ACC112 (cell line): ENCODE results near the gene SRRM5.
"Not testable (repeated sequence)": the region's sequence is repeated elsewhere in the genome, so short reads cannot be mapped to it uniquely, and the experiment has no call there.

Experiments used
- H2AFZ ChIP-seq: fragments of 200-600 bp; sonication (generic); one replicate; pipeline ENCODE4 v1.6.0; 2017; ENCODE audit warnings: antibody characterized with exemption, low read length; ENCODE audit not compliant: unreplicated experiment
- H3K27ac ChIP-seq: fragments of 200-600 bp; sonication (generic); 2 replicates; pipeline ENCODE4 v1.5.1; 2014; ENCODE audit warnings: low read depth, mild to moderate bottlenecking, antibody characterized with exemption, low read length, moderate library complexity
- H3K27me3 ChIP-seq: fragments of 200-600 bp; sonication (generic); 2 replicates; pipeline ENCODE4 v1.6.1; 2014; ENCODE audit warnings: mild to moderate bottlenecking, antibody characterized with exemption, low read length, moderate library complexity, mixed read lengths; ENCODE audit not compliant: insufficient read depth
- H3K36me3 ChIP-seq: fragments of 200-600 bp; sonication (generic); 2 replicates; pipeline ENCODE4 v1.6.1; 2016; ENCODE audit warnings: mild to moderate bottlenecking, antibody characterized with exemption, low read length, moderate library complexity, mixed read lengths; ENCODE audit not compliant: insufficient read depth
- H3K4me1 ChIP-seq: fragments of 200-600 bp; sonication (generic); one replicate; pipeline ENCODE4 v1.6.1; 2016; ENCODE audit warnings: low read length, mixed read lengths; ENCODE audit not compliant: insufficient read depth, unreplicated experiment, control insufficient read depth
- H3K4me3 ChIP-seq: fragments of 200-600 bp; sonication (generic); 2 replicates; pipeline ENCODE4 v1.5.1; 2014; ENCODE audit warnings: mild to moderate bottlenecking, low read depth, low read length
- H3K79me2 ChIP-seq: fragments of 200-600 bp; sonication (generic); one replicate; pipeline ENCODE4 v1.6.0; 2016; ENCODE audit warnings: low read length; ENCODE audit not compliant: control insufficient read depth, unreplicated experiment, insufficient read depth

SRRM5 gene

GRCh38 chr19:43638995-43639518 is 27.2 kb downstream of the SRRM5 start:
- H3K79me2 ChIP-seq, result no peaks in the 10 kb centered on the region
- H3K4me3 ChIP-seq, result no peak overlapping the region; the same call in 1 of the 2 replicates
- no peaks in the 10 kb centered on the region for H3K36me3 ChIP-seq
- no peak overlapping the region for H3K27ac ChIP-seq
- peaks cover 21% of the 10 kb centered on the region for H3K4me1 ChIP-seq
- H2AFZ ChIP-seq, result no peak overlapping the region
- H3K27me3 ChIP-seq, result peaks cover 29% of the 10 kb centered on the region

- no peaks in the 10 kb centered on the region for H3K79me2 ChIP-seq
- peaks cover 17% of the 10 kb centered on the region for H3K4me1 ChIP-seq
- no peaks in the 10 kb centered on the region for H3K36me3 ChIP-seq
- no peak within 1 kb of the TSS for H2AFZ ChIP-seq
- no peak within 1 kb of the TSS for H3K27ac ChIP-seq
- H3K27me3 ChIP-seq, result peaks cover 29% of the 10 kb centered on the region
- H3K4me3 ChIP-seq, result peak within 1 kb of the TSS; percentile 72
Measured at GRCh38 chr19:43639519-43640423, 27.9 kb downstream of the SRRM5 start, which contains the start of gene CADM4. CADM4 (minus strand) TSS chr19:43639850; CDS start chr19:43639790, 60 bp downstream.

GRCh38 chr19:43640424-43640757 is 28.5 kb downstream of the SRRM5 start:
- Histone ChIP-seq H2AFZ (no peak overlapping the region), H3K4me1 (peaks cover 10% of the 10 kb centered on the region), H3K4me3 (peak overlapping the region; percentile 72), H3K27ac (no peak overlapping the region), H3K27me3 (peaks cover 29% of the 10 kb centered on the region), H3K79me2 (no peaks in the 10 kb centered on the region), H3K36me3 (no peaks in the 10 kb centered on the region)

GRCh38 chr19:43641333-43641732 is 29.4 kb downstream of the SRRM5 start:
- H3K4me1 ChIP-seq, result peaks cover 1% of the 10 kb centered on the region
- H3K36me3 ChIP-seq, result no peaks in the 10 kb centered on the region
- H3K27me3 ChIP-seq, result peaks cover 29% of the 10 kb centered on the region
- no peaks in the 10 kb centered on the region for H3K79me2 ChIP-seq
- H3K4me3 ChIP-seq, result no peak overlapping the region
- no peak overlapping the region for H3K27ac ChIP-seq
- H2AFZ ChIP-seq, result no peak overlapping the region

GRCh38 chr19:43642531-43642930 is 30.6 kb downstream of the SRRM5 start:
- no peaks in the 10 kb centered on the region for H3K79me2 ChIP-seq
- peaks cover 23% of the 10 kb centered on the region for H3K27me3 ChIP-seq
- H3K4me3 ChIP-seq, result no peak overlapping the region
- no peak overlapping the region for H2AFZ ChIP-seq
- H3K4me1 ChIP-seq, result no peaks in the 10 kb centered on the region
- H3K27ac ChIP-seq, result no peak overlapping the region
- H3K36me3 ChIP-seq, result peaks cover 3% of the 10 kb centered on the region; the same call in 1 of the 2 replicates

GRCh38 chr19:43643326-43643725 is 31.4 kb downstream of the SRRM5 start:
- no peaks in the 10 kb centered on the region for H3K79me2 ChIP-seq
- peaks cover 15% of the 10 kb centered on the region for H3K27me3 ChIP-seq
- H3K36me3 ChIP-seq, result peaks cover 3% of the 10 kb centered on the region; the same call in 1 of the 2 replicates
- H3K27ac ChIP-seq, result no peak overlapping the region
- no peak overlapping the region for H2AFZ ChIP-seq
- no peaks in the 10 kb centered on the region for H3K4me1 ChIP-seq
- H3K4me3 ChIP-seq, result no peak overlapping the region

- Histone ChIP-seq H3K27me3 (peaks cover 7% of the 10 kb centered on the region), H3K36me3 (peaks cover 6% of the 10 kb centered on the region; the same call in 1 of the 2 replicates), H2AFZ (no peak overlapping the region), H3K27ac (no peak overlapping the region), H3K4me3 (no peak overlapping the region), H3K4me1 (no peaks in the 10 kb centered on the region), H3K79me2 (no peaks in the 10 kb centered on the region)
Measured at GRCh38 chr19:43644181-43644580, 32.3 kb downstream of the SRRM5 start.

- Histone ChIP-seq H3K36me3 (peaks cover 6% of the 10 kb centered on the region; the same call in 1 of the 2 replicates), H3K79me2 (peaks cover 2% of the 10 kb centered on the region), H2AFZ (no peak overlapping the region)
Measured at GRCh38 chr19:43648633-43649032, 36.7 kb downstream of the SRRM5 start.

GRCh38 chr19:43649514-43649913 is 37.6 kb downstream of the SRRM5 start:
- no peak overlapping the region for H3K27ac ChIP-seq
- no peaks in the 10 kb centered on the region for H3K4me1 ChIP-seq
- no peak overlapping the region for H2AFZ ChIP-seq
- peaks cover 6% of the 10 kb centered on the region; the same call in 1 of the 2 replicates for H3K36me3 ChIP-seq
- no peak overlapping the region for H3K4me3 ChIP-seq
- no peaks in the 10 kb centered on the region for H3K27me3 ChIP-seq
- H3K79me2 ChIP-seq, result peaks cover 2% of the 10 kb centered on the region

More at GRCh38 chr19:43648633-43649032, 36.7 kb downstream of the SRRM5 start:
- Histone ChIP-seq H3K4me3 (no peak overlapping the region), H3K27me3 (no peaks in the 10 kb centered on the region), H3K27ac (no peak overlapping the region), H3K4me1 (no peaks in the 10 kb centered on the region)

- not testable (repeated sequence) for H3K4me1 ChIP-seq, H3K36me3 ChIP-seq, H3K79me2 ChIP-seq, H3K4me3 ChIP-seq, H3K27ac ChIP-seq, H3K27me3 ChIP-seq, H2AFZ ChIP-seq
Measured at GRCh38 chr19:43650276-43650675, 38.4 kb downstream of the SRRM5 start.
